Measurements from ENCODE around the gene MYRF.

DNA sequence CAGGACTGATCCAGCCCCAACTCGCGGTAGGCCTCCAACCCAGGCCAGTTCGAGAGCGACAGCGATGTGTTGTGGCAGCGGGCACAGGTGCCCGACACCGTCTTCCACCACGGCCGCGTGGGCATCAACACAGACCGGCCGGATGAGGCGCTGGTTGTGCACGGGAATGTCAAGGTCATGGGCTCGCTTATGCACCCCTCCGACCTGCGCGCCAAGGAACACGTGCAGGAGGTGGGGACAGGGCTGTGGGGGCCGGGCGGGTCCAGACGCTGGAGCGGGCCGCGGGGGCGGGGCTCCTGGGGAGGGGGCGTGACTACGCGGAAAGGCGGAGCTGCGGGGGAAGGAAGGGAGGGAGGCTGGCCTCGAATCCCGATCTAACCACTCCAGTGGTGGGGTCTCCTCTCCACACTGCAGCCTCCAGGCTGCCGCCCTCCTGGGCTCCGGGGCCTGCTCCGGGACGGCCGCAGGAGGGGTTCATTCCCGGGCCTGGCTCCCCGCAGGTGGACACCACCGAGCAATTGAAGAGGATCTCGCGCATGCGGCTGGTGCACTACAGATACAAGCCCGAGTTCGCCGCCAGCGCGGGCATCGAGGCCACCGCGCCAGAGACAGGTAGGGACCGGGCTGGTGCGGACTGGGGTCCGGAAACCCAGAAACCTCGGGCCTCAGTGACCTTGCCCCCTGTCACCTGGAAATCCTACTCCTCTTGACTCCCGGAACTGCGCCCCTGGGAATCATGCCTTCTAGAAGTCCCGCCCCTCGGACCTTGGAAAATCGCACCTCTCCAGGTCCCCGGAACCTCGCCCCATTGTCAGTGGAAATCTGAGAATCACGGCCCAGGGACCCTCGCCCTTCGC is 25.0 kb downstream of the MYRF start:
- TF ChIP-seq CTCF (conservative IDR thresholded peaks at IDR 0.05; ENCODE audit: low read length) (no peak), EZH2phosphoT487 (IDR thresholded peaks at IDR 0.05; ENCODE audit: borderline replicate concordance, low read depth, low read length) (no peak)

Data from OCI-LY7 (cell line).